K562 (cell line): ENCODE results near the gene AGT. TPM values are rescaled to one million over a fixed set of nuclear protein-coding genes. Genes with fewer than 3 reads are reported as not detected.
A peak's percentile ranks its signal among the peaks of the same experiment; 100 is the strongest.

Source experiments
- ATF3 ChIP-seq, 2 experiments: fragments of 450-650 bp in 1 of 2; sonication (generic) in 1 of 2; formaldehyde crosslinking in 1 of 2; IDR thresholded peaks in 1 of 2; conservative IDR thresholded peaks in 1 of 2; 2 replicates each; pipeline versions ENCODE4 v1.6.1 to v1.8.1; 2016 to 2023; ENCODE audit warnings: mild to moderate bottlenecking in 2 of 2, moderate library complexity in 2 of 2, inconsistent platforms in 1 of 2, missing genetic modification reagents in 1 of 2
- PHTF2 ChIP-seq: fragments of 250-450 bp; sonication (Bioruptor Pico); IDR thresholded peaks from 2 replicates; pipeline ENCODE4 v1.5.0; 2021; ENCODE audit warnings: mild to moderate bottlenecking
- PRDM10 ChIP-seq: fragments of 450-650 bp; IDR thresholded peaks from 2 replicates; pipeline ENCODE4 v1.6.1; 2018; ENCODE audit not compliant: partially characterized antibody
- RAD51 ChIP-seq: fragments of 450-650 bp; IDR thresholded peaks from 2 replicates; pipeline ENCODE4 v1.7.1; 2016; ENCODE audit warnings: low read depth, mild to moderate bottlenecking, borderline replicate concordance
- ZBTB49 ChIP-seq: sonication (generic); formaldehyde crosslinking; IDR thresholded peaks from 2 replicates; pipeline ENCODE4 v1.8.0; 2022; ENCODE audit warnings: missing genetic modification reagents, mild to moderate bottlenecking, borderline replicate concordance
- ZNF518B ChIP-seq: fragments of 250-450 bp; sonication (Bioruptor Pico); IDR thresholded peaks from 2 replicates; pipeline ENCODE4 v1.5.0; 2021; ENCODE audit warnings: mild to moderate bottlenecking, moderate library complexity
- polyA plus RNA-seq, 8 experiments: library from polyadenylated mRNA; depleted of rRNA in 4 of 8; stranded (reverse) in 5 of 8; unstranded in 3 of 8; fragments of >200 nt; fragmentation: Nextera tagmentation in 2 of 8; fragmentation: Illumina TruSeq in 1 of 8; extraction: Ambion mirVana in 2 of 8; extraction: Trizol in 1 of 8; gene quantifications; 2 replicates each; pipeline versions ENCODE4 v1.2.1 to v1.2.3, GENCODE V29; 2011 to 2014; ENCODE audit warnings: inconsistent platforms in 1 of 8, missing spikeins in 1 of 8
- total RNA-seq, 7 experiments: library from RNA; depleted of rRNA in 6 of 7; stranded (reverse); fragments of >200 nt in 6 of 7; fragmentation: Illumina TruSeq in 2 of 7; extraction: Trizol in 2 of 7; gene quantifications; 2 replicates each; pipeline versions ENCODE4 v1.2.1 to v1.2.3, GENCODE V29; 2011 to 2021; ENCODE audit warnings: low replicate concordance in 1 of 7
- TF ChIP-seq, protein P1 (sequence below): sonication (generic); formaldehyde crosslinking; IDR thresholded peaks from 2 replicates; pipeline ENCODE4 v1.8.1; 2023; ENCODE audit warnings: mild to moderate bottlenecking, missing genetic modification reagents

Gene AGT
- total and polyA plus RNA-seq, 9 of the 15 experiments (the other 6 are each of a cell fraction or from before 2014, with no cell fraction given): 0.40 TPM; not detected in 8

DNA sequence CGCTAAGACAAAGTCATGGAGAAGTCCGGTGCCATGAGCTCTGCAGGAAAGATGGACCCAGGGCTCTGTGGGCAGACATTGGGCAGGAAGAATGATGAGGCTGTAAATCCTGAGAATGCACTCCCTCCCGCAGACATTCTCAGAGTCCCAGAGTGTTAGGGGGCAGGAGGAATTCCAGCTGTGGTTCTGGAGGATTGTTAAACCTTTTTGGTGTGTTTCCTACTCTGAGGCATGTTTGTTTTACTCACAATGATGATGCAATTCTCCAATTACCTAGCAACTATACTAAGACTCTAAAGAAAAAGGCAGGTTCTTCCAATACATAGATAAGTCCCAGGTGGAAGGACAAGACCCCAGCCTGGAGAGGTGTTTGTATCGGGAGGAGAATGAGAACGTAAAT is 30.5 kb upstream of the AGT start (continued):
- TF ChIP-seq PRDM10 (no peak), ATF3 (IDR thresholded peaks at IDR 0.05) (peak; percentile 87), ATF3 (CRISPR knock-in tag; conservative IDR thresholded peaks at IDR 0.05) (no peak), ZNF518B (no peak), RAD51 (no peak), PHTF2 (CRISPR knock-in tag) (no peak), ZBTB49 (no peak)
- TF ChIP-seq, protein P1, sequence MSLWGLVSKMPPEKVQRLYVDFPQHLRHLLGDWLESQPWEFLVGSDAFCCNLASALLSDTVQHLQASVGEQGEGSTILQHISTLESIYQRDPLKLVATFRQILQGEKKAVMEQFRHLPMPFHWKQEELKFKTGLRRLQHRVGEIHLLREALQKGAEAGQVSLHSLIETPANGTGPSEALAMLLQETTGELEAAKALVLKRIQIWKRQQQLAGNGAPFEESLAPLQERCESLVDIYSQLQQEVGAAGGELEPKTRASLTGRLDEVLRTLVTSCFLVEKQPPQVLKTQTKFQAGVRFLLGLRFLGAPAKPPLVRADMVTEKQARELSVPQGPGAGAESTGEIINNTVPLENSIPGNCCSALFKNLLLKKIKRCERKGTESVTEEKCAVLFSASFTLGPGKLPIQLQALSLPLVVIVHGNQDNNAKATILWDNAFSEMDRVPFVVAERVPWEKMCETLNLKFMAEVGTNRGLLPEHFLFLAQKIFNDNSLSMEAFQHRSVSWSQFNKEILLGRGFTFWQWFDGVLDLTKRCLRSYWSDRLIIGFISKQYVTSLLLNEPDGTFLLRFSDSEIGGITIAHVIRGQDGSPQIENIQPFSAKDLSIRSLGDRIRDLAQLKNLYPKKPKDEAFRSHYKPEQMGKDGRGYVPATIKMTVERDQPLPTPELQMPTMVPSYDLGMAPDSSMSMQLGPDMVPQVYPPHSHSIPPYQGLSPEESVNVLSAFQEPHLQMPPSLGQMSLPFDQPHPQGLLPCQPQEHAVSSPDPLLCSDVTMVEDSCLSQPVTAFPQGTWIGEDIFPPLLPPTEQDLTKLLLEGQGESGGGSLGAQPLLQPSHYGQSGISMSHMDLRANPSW (CRISPR knock-in tag): no peak
